Lower leg skin (tissue), 3 donors: ENCODE results near the gene BCL7A.

Experiments
- CTCF ChIP-seq, 3 donors: fragments of 450-650 bp; IDR thresholded peaks; one replicate each; pipeline ENCODE4 v1.5.1; 2016; ENCODE audit warnings: antibody characterized with exemption in 3 of 3, mild to moderate bottlenecking in 3 of 3, moderate library complexity in 2 of 3
- POLR2A ChIP-seq, 2 donors: fragments of 450-650 bp; IDR thresholded peaks; one replicate each; pipeline ENCODE4 v1.6.1; 2016 to 2017; ENCODE audit warnings: antibody characterized with exemption in 2 of 2, mild to moderate bottlenecking in 1 of 2, moderate library complexity in 1 of 2

GRCh38 chr12:121996945-121997612 is 24.6 kb upstream of the BCL7A start:
- TF ChIP-seq CTCF (IDR thresholded peaks at IDR 0.05): no peak
- TF ChIP-seq POLR2A (IDR thresholded peaks at IDR 0.05): no peak
